ENCODE data around the gene CCM2.
"Not testable (repeated sequence)": the region's sequence is repeated elsewhere in the genome, so short reads cannot be mapped to it uniquely, and the experiment has no call there.

Gene CCM2

DNA sequence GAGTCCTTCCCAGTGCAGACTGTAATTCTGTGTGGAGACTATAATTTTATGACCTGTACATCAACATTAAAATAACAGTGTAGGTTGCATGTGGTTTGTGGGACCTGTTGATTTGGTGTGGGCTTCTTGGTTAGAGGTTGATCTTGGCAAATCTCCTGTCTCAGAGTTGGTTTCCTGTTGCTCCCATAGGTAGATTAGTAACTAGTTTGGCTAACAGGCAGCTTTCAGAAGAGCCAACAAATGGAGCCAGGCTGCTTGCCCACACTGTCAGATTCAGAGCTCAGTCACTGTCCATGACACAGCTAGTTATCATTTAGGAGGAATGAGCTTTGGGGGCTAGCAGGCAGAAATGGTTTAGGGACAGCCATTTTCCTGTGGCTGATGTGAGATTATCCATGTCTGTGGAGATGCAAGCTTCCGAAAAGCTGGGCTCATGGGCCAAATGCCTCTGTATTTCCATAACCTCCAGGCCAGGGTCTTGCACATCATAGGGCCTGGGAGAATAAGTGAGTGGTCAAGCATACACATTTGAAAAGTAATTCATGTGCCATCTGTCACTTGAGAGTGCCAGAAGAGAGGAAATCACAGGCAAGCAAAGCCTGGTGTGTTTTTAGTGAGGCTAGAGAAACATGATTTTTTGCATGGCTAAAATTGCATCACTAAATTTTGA, 33.4 kb downstream of the CCM2 start:
- no peak for DNase-seq (ENCODE audit: low read depth in 2 of 2)

GRCh38 chr7:45033931-45034290, 33.9 kb downstream of the CCM2 start:
- DNase-seq (ENCODE audit: low read depth in 2 of 2): no peak

DNA sequence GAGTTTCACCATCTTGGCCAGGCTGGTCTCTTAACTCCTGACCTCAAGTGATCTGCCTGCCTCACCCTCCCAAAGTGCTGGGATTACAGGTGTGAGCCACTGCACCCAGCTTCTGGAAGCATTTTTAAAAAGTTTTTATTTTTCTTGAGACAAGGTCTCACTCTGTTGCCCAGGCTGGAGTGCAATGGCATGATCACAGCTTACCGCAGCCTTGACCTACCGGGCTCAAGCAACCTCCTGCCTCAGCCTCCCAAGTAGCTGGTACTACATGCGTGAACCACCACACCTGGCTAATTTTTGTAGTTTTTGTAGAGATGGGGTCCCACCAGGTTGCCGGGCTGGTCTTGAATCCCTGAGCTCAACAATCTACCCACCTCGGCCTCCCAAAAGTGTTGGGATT, 34.7 kb downstream of the CCM2 start:
- DNase-seq (ENCODE audit: low read depth in 2 of 2): not testable (repeated sequence)

DNA sequence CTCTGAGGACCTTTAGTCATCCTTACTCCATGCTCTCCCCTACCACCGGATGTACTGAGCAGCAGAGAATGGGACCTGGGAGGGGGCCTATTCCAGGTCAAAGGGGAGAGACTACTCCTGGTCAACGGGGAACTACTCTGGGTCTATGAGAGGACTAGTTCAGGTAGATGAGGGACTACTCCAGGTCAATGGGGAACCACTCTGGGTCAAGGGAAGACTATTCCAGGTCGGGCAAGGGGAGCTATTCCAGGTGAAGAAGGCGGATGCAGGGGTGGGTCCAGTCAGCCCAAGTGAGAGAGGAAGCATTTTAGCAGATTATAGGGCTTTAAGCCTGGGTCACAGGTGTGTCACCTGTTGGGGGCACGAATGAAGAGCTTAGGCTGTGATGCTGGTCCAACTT, 35.4 kb downstream of the CCM2 start:
- no peak for DNase-seq (ENCODE audit: low read depth in 2 of 2)

GRCh38 chr7:45035893-45036292, 35.9 kb downstream of the CCM2 start:
- no peak for DNase-seq (ENCODE audit: low read depth in 2 of 2)

DNA sequence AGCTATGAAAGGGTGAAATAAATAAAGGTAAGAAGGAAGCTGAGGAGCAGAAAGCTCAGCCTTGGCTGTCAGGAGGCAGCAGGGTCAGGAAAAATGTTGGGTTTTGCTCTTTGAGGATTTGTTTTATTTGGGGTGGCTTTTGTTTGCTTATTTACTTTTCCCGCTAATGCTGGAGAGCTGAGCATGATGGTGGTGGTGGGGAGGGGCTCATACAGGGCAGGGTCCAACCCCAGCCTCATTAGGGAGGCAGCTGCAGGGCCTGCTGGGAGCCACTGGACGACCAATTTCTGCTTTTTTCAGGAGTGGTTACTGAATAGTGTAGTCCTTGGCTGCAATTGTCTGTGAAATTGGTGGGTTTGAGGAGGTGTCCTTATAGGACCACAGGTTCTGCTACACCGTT, 36.3 kb downstream of the CCM2 start:
- no peak for DNase-seq (ENCODE audit: low read depth in 2 of 2)

DNA sequence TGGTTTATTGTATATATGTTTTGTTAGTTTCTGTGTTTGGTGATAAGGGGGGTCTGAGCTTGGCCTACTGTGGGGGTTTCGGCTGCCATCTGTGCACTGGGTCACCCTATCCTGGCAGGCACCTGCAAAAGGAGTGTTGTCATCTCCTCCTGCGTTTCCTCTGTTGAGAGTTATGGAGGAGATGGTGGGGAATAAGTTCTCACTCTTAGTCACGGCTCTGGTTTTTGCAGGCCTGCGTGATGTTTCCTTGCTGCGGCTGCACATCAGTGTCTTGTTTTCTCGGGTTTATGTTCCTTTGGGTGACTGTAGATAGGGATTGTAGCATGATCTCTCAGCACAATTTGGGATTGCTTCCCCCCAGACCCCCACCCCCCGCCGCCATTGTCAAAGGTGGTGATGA, 36.8 kb downstream of the CCM2 start:
- no peak for DNase-seq (ENCODE audit: low read depth in 2 of 2)

DNA sequence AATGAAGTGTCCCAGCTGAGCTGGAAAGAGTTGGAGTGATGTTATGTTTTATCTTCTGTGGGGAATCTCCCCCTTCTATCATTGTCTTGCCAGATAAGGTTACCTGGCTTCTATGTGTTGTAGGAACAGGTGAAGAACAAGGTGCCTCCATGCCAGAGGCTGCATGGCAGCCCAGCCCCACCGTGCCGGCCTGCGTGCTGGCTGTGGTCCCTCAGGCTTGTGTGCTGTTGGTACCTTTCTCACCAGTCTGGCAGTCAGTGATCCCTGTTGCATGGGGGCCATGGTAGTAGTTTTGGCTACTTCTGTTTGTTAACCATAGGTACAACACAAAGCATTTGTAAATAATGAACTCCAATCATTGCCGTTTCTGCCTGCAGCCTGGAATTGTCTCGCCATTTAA, 37.9 kb downstream of the CCM2 start:
- no peak for DNase-seq (ENCODE audit: low read depth in 2 of 2)

DNA sequence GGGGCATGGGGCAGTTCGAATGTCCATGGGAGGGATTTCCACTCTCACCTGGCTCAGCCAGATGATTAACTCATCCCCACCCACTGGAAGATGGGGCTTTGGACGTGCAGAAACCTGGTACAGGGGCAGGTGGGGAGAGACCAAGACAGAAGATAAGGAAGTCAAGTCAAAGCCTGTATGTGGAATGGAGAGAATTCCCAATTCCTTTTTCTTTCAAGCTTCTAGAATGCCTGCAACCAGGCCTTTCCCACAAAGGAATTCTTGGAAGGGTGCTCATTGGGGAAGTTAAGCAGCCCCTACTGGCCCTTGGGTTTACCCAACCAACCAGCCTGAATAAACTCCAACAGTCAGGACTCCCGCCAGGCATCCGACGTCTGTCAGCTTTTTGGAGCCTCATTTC, 39.1 kb downstream of the CCM2 start:
- no peak for DNase-seq (ENCODE audit: low read depth in 2 of 2)

- no peak for DNase-seq (ENCODE audit: low read depth in 2 of 2)
Observed at GRCh38 chr7:45044338-45044737, 44.3 kb downstream of the CCM2 start.

- DNase-seq (ENCODE audit: low read depth in 2 of 2): no peak
Observed at GRCh38 chr7:45048748-45049147, 48.7 kb downstream of the CCM2 start.

- DNase-seq (ENCODE audit: low read depth in 2 of 2): no peak
Observed at GRCh38 chr7:45050198-45050597, 50.2 kb downstream of the CCM2 start.

DNA sequence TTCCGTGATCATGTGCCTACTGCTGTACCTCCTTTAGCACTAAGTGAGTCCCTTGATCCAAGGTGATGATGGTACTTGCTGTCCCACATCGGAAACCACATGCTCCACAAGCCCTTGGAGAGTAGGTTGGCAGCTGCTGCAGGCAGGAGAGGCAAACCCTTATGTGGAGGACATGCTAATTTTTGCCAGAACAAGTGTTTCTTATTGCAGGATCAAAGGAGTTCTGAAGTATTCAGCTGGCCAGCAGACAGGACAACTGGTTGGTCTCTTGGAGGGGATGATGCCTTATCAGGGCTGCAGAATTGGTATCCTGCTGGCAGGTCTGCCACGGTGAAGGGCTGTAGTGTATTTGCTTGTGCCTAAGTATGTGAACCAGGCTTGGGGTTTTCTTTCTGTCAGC, 52.0 kb downstream of the CCM2 start:
- no peak for DNase-seq (ENCODE audit: low read depth in 2 of 2)

- no peak for DNase-seq (ENCODE audit: low read depth in 2 of 2)
Observed at GRCh38 chr7:45053401-45053800, 53.4 kb downstream of the CCM2 start.

DNA sequence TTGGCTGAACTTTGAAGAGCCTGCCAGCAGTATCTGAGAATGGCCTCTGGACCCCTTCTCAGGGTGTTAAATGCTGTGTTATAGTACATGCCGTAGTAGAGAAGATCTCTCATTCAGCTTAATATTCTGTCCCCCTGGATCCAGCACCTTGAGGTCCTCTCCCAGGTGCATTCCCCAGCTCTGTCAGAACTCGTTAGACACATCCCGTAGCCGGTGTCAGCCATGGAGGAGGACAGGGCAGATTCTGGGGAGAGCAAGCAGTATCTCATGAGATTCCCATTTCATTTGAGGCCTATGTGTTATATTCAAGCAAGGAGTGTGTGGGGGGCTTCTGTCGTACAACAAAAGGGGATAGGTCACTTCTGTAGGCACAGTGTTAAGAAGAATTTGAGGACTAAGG, 53.9 kb downstream of the CCM2 start:
- DNase-seq (ENCODE audit: low read depth in 2 of 2): no peak

DNA sequence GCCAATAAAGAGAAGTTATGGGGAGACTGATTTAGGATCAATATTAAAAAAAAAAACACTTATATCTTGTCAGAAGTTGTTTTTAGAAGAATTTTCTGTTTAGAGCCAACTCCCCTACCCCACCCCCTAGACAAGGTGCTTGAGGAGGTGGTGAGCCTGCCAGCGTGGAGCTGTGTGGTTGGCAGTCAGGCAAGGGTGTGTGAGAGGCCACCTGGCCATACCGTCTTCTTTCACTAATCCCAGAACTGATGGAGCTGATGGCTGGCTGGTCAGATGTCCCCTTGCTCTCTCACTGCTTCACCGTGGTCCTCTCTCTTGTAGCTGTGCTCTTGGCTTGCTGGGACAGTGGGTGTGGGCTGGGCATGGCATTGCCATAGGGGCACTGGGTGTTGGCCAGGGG, 54.4 kb downstream of the CCM2 start:
- no peak for DNase-seq (ENCODE audit: low read depth in 2 of 2)

DNA sequence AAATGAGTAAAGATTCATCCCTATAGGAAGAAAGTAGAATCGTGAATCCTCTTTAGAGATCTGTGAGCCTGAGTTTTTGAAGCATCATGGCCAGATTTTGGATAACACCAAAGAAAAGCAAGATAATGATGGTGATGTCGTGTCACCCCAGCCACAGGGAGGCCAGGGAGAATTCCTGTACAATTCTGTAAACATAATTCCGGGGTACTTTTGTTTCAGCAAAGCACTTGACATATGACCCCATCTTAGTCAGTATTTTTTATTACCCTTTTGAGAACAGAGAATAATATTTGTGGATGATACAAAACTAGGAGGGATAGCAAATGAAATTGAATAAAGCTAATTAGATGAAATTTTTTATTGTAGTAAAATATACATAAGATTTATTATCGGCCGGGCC, 55.0 kb downstream of the CCM2 start:
- no peak for DNase-seq (ENCODE audit: low read depth in 2 of 2)

- no peak for DNase-seq (ENCODE audit: low read depth in 2 of 2)
Observed at GRCh38 chr7:45055594-45056219, 55.7 kb downstream of the CCM2 start.

GRCh38 chr7:45057878-45058277, 57.9 kb downstream of the CCM2 start:
- no peak for DNase-seq (ENCODE audit: low read depth in 2 of 2)

- DNase-seq (ENCODE audit: low read depth in 2 of 2): no peak
Observed at GRCh38 chr7:45060295-45060694, 60.3 kb downstream of the CCM2 start.

GRCh38 chr7:45061352-45061751, 61.4 kb downstream of the CCM2 start:
- DNase-seq (ENCODE audit: low read depth in 2 of 2): no peak

GRCh38 chr7:45061806-45062425, 61.9 kb downstream of the CCM2 start:
- no peak for DNase-seq (ENCODE audit: low read depth in 2 of 2)

- DNase-seq (ENCODE audit: low read depth in 2 of 2): no peak
Observed at GRCh38 chr7:45064047-45064725, 64.2 kb downstream of the CCM2 start.
